Measurements from ENCODE around the gene SMYD2. TPM values are rescaled to one million over a fixed set of nuclear protein-coding genes. Genes with fewer than 3 reads are reported as not detected.
"Not testable (repeated sequence)": the region's sequence is repeated elsewhere in the genome, so short reads cannot be mapped to it uniquely, and the experiment has no call there.

SMYD2 gene
- total RNA-seq, 2 experiments from 2014 or later, result 20.8 to 26.5 TPM

DNA sequence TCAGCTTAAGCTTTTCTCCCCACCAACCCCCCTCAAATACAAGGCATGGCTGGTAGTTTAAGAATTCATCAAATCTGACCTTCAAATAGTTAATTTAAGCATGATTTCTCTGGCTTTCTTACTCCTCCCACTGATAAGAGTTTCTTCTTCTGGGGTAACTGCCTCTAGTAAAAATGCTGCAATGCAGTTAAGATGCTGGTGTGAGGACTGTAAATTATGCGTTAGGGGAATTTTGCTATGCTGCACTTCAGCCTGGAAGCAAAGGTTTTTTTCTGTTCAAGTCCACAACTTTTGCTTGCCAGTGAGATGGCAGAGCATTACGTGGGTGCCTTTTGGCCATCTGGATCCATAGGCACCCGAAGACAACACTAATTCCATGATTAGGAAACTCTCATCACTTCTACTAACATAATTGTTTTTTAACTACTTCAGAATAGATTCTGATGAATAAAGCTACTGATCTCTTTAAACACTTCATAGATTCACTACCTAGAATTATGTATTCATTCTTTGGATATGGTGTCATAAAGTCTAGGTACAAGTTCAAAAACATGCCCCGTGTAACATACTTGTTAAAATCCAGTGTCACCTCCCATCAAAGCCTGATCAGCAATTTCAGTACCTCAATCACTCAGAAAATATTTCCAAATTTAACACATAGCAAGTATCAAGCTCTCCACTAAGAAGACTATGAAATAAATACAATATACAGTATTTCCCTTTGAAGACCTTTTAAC lies 8.8 kb upstream of the SMYD2 start:
- H3K4me1 ChIP-seq (ENCODE audit: insufficient read depth, low read length, poor library complexity, severe bottlenecking), result no peaks in the 10 kb centered on the region
- intact Hi-C loops (cut with micrococcal nuclease; ENCODE audit: unreplicated experiment), result no loop called here
- CTCF ChIA-PET (ENCODE audit: unreplicated experiment), result no interaction called here
- H3K4me3 ChIP-seq (ENCODE audit: low read depth, low read length, poor library complexity, severe bottlenecking), result no peak overlapping the region
- POLR2A ChIA-PET, result interaction anchor here (0.6 to 0.7 kb wide), 2 partner anchors 23 to 172 kb away, joined by 3 to 4 read pairs; no protein-coding TSS in a partner anchor
- H2AFZ ChIP-seq (ENCODE audit: low read length), result no peak overlapping the region
- H3K79me2 ChIP-seq (ENCODE audit: insufficient read depth, low read depth, low read length), result no peaks in the 10 kb centered on the region
- no peak for DNase-seq (ENCODE audit: low spot score)
- H3K36me3 ChIP-seq (ENCODE audit: insufficient read depth, low read length), result no peaks in the 10 kb centered on the region
- H3K9me3 ChIP-seq (ENCODE audit: low read length), result no peaks in the 10 kb centered on the region
- no peak for TF ChIP-seq EZH2phosphoT487 (IDR thresholded peaks at IDR 0.05; ENCODE audit: borderline replicate concordance, low read depth, low read length)
- TF ChIP-seq, protein P1, sequence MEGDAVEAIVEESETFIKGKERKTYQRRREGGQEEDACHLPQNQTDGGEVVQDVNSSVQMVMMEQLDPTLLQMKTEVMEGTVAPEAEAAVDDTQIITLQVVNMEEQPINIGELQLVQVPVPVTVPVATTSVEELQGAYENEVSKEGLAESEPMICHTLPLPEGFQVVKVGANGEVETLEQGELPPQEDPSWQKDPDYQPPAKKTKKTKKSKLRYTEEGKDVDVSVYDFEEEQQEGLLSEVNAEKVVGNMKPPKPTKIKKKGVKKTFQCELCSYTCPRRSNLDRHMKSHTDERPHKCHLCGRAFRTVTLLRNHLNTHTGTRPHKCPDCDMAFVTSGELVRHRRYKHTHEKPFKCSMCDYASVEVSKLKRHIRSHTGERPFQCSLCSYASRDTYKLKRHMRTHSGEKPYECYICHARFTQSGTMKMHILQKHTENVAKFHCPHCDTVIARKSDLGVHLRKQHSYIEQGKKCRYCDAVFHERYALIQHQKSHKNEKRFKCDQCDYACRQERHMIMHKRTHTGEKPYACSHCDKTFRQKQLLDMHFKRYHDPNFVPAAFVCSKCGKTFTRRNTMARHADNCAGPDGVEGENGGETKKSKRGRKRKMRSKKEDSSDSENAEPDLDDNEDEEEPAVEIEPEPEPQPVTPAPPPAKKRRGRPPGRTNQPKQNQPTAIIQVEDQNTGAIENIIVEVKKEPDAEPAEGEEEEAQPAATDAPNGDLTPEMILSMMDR (conservative IDR thresholded peaks at IDR 0.05; ENCODE audit: low read length), result no peak
- no peak overlapping the region for H3K27ac ChIP-seq (ENCODE audit: low read depth, low read length, poor library complexity, severe bottlenecking)
- BruUV-seq (replicated peaks), result no TSS peak
- H4K20me1 ChIP-seq (ENCODE audit: insufficient read depth, low read length), result no peaks in the 10 kb centered on the region
- no peaks in the 10 kb centered on the region for H3K9me2 ChIP-seq (ENCODE audit: insufficient read depth, low read length)
- no peak overlapping the region for H3K4me2 ChIP-seq (ENCODE audit: low read length)

DNA sequence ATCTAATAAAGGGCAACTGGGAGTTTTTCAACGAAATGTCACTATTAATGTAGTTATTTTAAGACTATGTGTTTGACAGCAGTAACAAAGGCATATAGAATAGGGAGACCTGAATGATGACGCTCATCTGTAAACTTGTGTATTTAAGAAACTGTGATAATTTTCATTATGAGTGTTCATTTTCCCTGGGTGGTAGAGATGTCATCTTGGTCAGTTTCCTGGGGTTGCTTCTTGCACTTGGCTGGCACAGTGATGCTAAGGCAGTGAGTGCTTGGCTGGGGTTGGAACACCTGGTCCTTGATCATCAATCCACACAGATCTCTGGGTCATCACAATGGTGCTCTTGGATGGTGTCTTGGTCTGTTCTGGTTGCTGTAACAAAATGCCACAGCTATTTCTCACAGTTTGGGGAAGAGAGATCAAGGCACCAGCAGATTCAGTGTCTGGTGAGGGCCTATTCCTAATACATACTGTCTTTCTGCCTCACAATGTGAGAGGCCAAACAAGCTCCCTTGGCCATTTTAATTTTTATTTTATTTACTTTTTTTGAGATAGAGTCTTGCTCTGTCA lies 7.9 kb upstream of the SMYD2 start:
- Histone ChIP-seq H3K9me2 (ENCODE audit: insufficient read depth, low read length) (no peaks in the 10 kb centered on the region), H3K9me3 (ENCODE audit: low read length) (no peaks in the 10 kb centered on the region), H3K4me2 (ENCODE audit: low read length) (no peak overlapping the region), H3K4me3 (ENCODE audit: low read depth, low read length, poor library complexity, severe bottlenecking) (no peak overlapping the region), H3K27ac (ENCODE audit: low read depth, low read length, poor library complexity, severe bottlenecking) (no peak overlapping the region), H3K79me2 (ENCODE audit: insufficient read depth, low read depth, low read length) (no peaks in the 10 kb centered on the region), H2AFZ (ENCODE audit: low read length) (no peak overlapping the region), H3K36me3 (ENCODE audit: insufficient read depth, low read length) (no peaks in the 10 kb centered on the region), H3K4me1 (ENCODE audit: insufficient read depth, low read length, poor library complexity, severe bottlenecking) (no peaks in the 10 kb centered on the region), H4K20me1 (ENCODE audit: insufficient read depth, low read length) (0 out of 2 replicates have a peak, but pooled peaks cover 3% of the 10 kb centered on the region)
- no TSS peak for BruUV-seq (replicated peaks)
- intact Hi-C loops (cut with micrococcal nuclease; ENCODE audit: unreplicated experiment), result no loop called here
- POLR2A ChIA-PET, result no interaction called here
- TF ChIP-seq EZH2phosphoT487 (IDR thresholded peaks at IDR 0.05; ENCODE audit: borderline replicate concordance, low read depth, low read length), result no peak
- TF ChIP-seq, protein P1 (conservative IDR thresholded peaks at IDR 0.05; ENCODE audit: low read length), result no peak
- CTCF ChIA-PET (ENCODE audit: unreplicated experiment), result no interaction called here
- DNase-seq (ENCODE audit: low spot score), result no peak

- H3K4me3 ChIP-seq (ENCODE audit: low read depth, low read length, poor library complexity, severe bottlenecking); CTCF ChIA-PET (ENCODE audit: unreplicated experiment); H3K27ac ChIP-seq (ENCODE audit: low read depth, low read length, poor library complexity, severe bottlenecking); H3K36me3 ChIP-seq (ENCODE audit: insufficient read depth, low read length); intact Hi-C loops (cut with micrococcal nuclease; ENCODE audit: unreplicated experiment); DNase-seq (ENCODE audit: low spot score); H3K4me2 ChIP-seq (ENCODE audit: low read length); H3K9me3 ChIP-seq (ENCODE audit: low read length); BruUV-seq (replicated peaks); H2AFZ ChIP-seq (ENCODE audit: low read length); H3K79me2 ChIP-seq (ENCODE audit: insufficient read depth, low read depth, low read length); H4K20me1 ChIP-seq (ENCODE audit: insufficient read depth, low read length); H3K9me2 ChIP-seq (ENCODE audit: insufficient read depth, low read length): not testable (repeated sequence)
- H3K4me1 ChIP-seq (ENCODE audit: insufficient read depth, low read length, poor library complexity, severe bottlenecking), result peaks cover 12% of the 10 kb centered on the region
- POLR2A ChIA-PET, result interaction anchor here (0.7 to 1.3 kb wide), 3 partner anchors 27 to 52 kb away, joined by 3 to 4 read pairs (median 4); no protein-coding TSS in a partner anchor
These were observed 5.3 kb upstream of the SMYD2 start for GRCh38 chr1:214275700-214276099.

Data from OCI-LY7 (cell line).